Prostate gland (tissue), 2 donors: ENCODE data around the gene NCR3LG1. TPM values are rescaled to one million over a fixed set of nuclear protein-coding genes. Genes with fewer than 3 reads are reported as not detected.

Experiments
- DNase-seq: peaks from one replicate; pipeline ENCODE4 v3.0.0-alpha.2; 2019; ENCODE audit warnings: low spot score
- H3K27ac ChIP-seq, 2 donors: fragments of 200-600 bp; sonication (generic); 2 replicates each; pipeline ENCODE4 v1.5.1; 2017 to 2019
- H3K27me3 ChIP-seq: fragments of 200-600 bp; sonication (generic); replicated peaks from 2 replicates; pipeline ENCODE4 v1.5.1; 2019; ENCODE audit not compliant: insufficient read depth
- H3K36me3 ChIP-seq, 2 donors: fragments of 200-600 bp; sonication (generic); 1 replicate in 1 of 2; 2 replicates in 1 of 2; pipeline versions ENCODE4 v1.5.1 to v1.8.1; 2017 to 2019
- H3K4me1 ChIP-seq: fragments of 200-600 bp; sonication (generic); replicated peaks from 2 replicates; pipeline ENCODE4 v1.5.1; 2019
- H3K4me3 ChIP-seq, 2 donors: fragments of 200-600 bp; sonication (generic); 2 replicates each; pipeline ENCODE4 v1.5.1; 2017 to 2019
- H3K9me3 ChIP-seq: fragments of 200-600 bp; sonication (generic); 2 replicates; pipeline ENCODE4 v1.5.1; 2017
- CTCF ChIP-seq, 4 experiments: fragments of 200-600 bp in 2 of 4; fragments of 450-650 bp in 2 of 4; sonication (generic) in 2 of 4; IDR thresholded peaks; 1 replicate in 3 of 4; 2 replicates in 1 of 4; pipeline ENCODE4 v1.5.1; 2016 to 2019; ENCODE audit warnings: antibody characterized with exemption in 4 of 4, mild to moderate bottlenecking in 2 of 4, moderate library complexity in 2 of 4
- POLR2A ChIP-seq: fragments of 450-650 bp; IDR thresholded peaks from one replicate; pipeline ENCODE4 v1.6.1; 2016; ENCODE audit warnings: antibody characterized with exemption, mild to moderate bottlenecking
- POLR2AphosphoS5 ChIP-seq: sonication (generic); formaldehyde crosslinking; IDR thresholded peaks from one replicate; pipeline ENCODE4 v1.6.1; 2017; ENCODE audit warnings: antibody characterized with exemption
- WGBS: methylation state at CpG from one replicate; pipeline ENCODE4 v1.1.5; 2018; 5-methylcytosine and 5-hydroxymethylcytosine counted together
- intact Hi-C: fragments of 100-400 bp; cut with DNase I; formaldehyde crosslinking; loops from one replicate; pipeline ENCODE4 v1.14.2; 2022
- total RNA-seq, 2 donors: library from RNA; depleted of rRNA; stranded (reverse); fragments of >200 nt; gene quantifications; one replicate each; pipeline ENCODE4 v1.1.0, GENCODE V29; 2016

The NCR3LG1 gene
- total RNA-seq, 2 donors from 2014 or later, result 0.41 to 5.9 TPM

DNA sequence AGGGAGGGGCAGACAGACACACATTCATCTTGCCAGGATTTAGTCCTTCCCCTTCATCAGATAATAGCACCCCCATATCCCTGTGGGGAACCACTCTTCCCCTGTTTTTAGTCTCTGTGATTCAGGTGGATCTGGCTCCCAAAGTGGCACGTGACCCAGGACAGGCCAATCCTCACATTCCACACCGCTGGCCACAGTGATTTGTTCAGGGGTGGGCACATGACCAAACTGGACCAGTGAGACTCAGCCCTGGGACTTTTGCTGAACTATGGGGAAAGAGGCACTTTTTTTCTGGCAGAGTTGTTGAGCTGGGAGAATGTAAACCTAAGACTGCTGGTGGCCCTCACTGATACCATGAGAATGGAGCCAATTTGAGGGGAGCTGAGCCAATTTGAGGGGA lies 56.0 kb downstream of the NCR3LG1 start:
- Histone ChIP-seq H3K4me1 (peaks cover 9% of the 10 kb centered on the region), H3K9me3 (no peaks in the 10 kb centered on the region), H3K36me3 (no peaks in the 10 kb centered on the region), H3K27ac (no peak overlapping the region), H3K27me3 (no peaks in the 10 kb centered on the region), H3K4me3 (no peak overlapping the region)
- TF ChIP-seq CTCF (IDR thresholded peaks at IDR 0.05), result no peak
- TF ChIP-seq POLR2A, result no peak
- no peak for TF ChIP-seq POLR2AphosphoS5
- no peak for DNase-seq
- intact Hi-C loops, result no loop called here
- WGBS, result 94% methylated on average over 2 of the region's 2 CpGs

DNA sequence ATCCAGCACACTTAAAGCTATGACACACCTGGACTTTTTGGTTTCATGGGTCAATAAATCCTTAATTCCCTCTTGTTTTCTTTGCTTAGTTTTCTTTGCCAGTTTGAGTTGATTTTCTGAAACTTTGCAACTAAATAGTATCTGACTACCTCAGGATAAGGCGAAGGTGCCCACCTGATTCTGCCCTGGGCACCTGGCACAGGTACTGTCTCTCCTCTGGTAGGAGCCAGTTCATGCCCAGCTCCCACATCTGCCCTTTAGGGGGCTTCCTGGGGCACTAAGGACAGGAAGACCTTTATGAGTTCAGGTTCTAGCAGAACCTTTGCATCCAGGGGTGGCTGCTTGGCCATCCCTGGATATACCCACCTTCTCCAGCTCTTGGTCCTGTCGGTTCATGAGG lies 56.4 kb downstream of the NCR3LG1 start:
- H3K4me1 ChIP-seq, result peaks cover 9% of the 10 kb centered on the region
- H3K27me3 ChIP-seq, result no peaks in the 10 kb centered on the region
- no peak overlapping the region for H3K4me3 ChIP-seq
- intact Hi-C loops, result no loop called here
- H3K27ac ChIP-seq, result no peak overlapping the region
- no peaks in the 10 kb centered on the region for H3K9me3 ChIP-seq
- 96% methylated on average over 2 of the region's 2 CpGs for WGBS
- H3K36me3 ChIP-seq, result no peaks in the 10 kb centered on the region
- TF ChIP-seq POLR2A (no peak), CTCF (IDR thresholded peaks at IDR 0.05) (no peak), POLR2AphosphoS5 (no peak)
- no peak for DNase-seq

DNA sequence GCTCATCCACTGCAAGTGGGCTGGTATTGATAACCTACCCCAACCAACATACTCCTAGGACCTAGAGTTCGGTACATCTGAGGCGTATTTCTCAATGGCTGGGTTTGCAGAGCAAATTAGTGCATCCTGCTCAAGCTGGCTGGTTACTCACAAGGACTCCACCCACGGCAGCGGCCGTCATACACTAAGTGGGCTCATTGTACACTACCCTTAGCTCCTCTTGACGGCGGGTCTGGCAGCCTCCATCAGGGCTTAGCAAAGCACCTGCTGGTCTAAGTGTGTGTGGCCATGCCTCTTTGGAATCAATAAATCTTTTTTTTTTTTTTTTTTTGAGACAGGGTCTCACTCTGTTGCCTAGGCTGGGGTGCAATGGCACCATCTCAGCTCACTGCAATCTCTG lies 57.0 kb downstream of the NCR3LG1 start:
- intact Hi-C loops, result no loop called here
- Histone ChIP-seq H3K27ac (no peak overlapping the region), H3K36me3 (no peaks in the 10 kb centered on the region), H3K4me1 (peaks cover 15% of the 10 kb centered on the region), H3K4me3 (no peak overlapping the region), H3K27me3 (no peaks in the 10 kb centered on the region), H3K9me3 (no peaks in the 10 kb centered on the region)
- no peak for DNase-seq
- TF ChIP-seq POLR2A (no peak), CTCF (IDR thresholded peaks at IDR 0.05) (no peak), POLR2AphosphoS5 (no peak)
- WGBS, result 92% methylated on average over 7 of the region's 7 CpGs

GRCh38 chr11:17410606-17411379 lies 59.2 kb downstream of the NCR3LG1 start:
- Histone ChIP-seq H3K4me3 (no peak overlapping the region), H3K9me3 (no peaks in the 10 kb centered on the region), H3K27ac (peak overlapping the region in 1 of 2 donors; percentile 55), H3K27me3 (no peaks in the 10 kb centered on the region), H3K36me3 (no peaks in the 10 kb centered on the region), H3K4me1 (peaks cover 19% of the 10 kb centered on the region)
- intact Hi-C loops, result no loop called here
- TF ChIP-seq POLR2AphosphoS5, result peak; percentile 65
- no peak for TF ChIP-seq CTCF (IDR thresholded peaks at IDR 0.05)
- WGBS, result 29% methylated on average over 11 of the region's 11 CpGs
- DNase-seq, result peak; percentile 57

GRCh38 chr11:17411418-17411817 lies 59.8 kb downstream of the NCR3LG1 start:
- TF ChIP-seq POLR2A (no peak), POLR2AphosphoS5 (no peak), CTCF (IDR thresholded peaks at IDR 0.05) (no peak)
- H3K36me3 ChIP-seq, result no peaks in the 10 kb centered on the region
- no peak for DNase-seq
- no peaks in the 10 kb centered on the region for H3K9me3 ChIP-seq
- H3K27ac ChIP-seq, result peak overlapping the region in 1 of 2 donors; percentile 55
- 58% methylated on average over 6 of the region's 6 CpGs for WGBS
- H3K4me3 ChIP-seq, result no peak overlapping the region
- H3K27me3 ChIP-seq, result no peaks in the 10 kb centered on the region
- intact Hi-C loops, result no loop called here
- peaks cover 15% of the 10 kb centered on the region for H3K4me1 ChIP-seq
